Stimulated activated CD4-positive, alpha-beta T cell treated with anti-CD3 and anti-CD28 coated beads, Interleukin-4, amount 100 ng/mL, for 24 hours (primary cell): ENCODE measurements around the gene COL15A1.
"Not testable (repeated sequence)": the region's sequence is repeated elsewhere in the genome, so short reads cannot be mapped to it uniquely, and the experiment has no call there.

Source experiments
- DNase-seq: peaks from one replicate; pipeline ENCODE4 v3.0.0-alpha.2; 2020

COL15A1 gene

GRCh38 chr9:98995971-98996504 is 52.3 kb downstream of the COL15A1 start:
- no peak for DNase-seq

- no peak for DNase-seq
These were observed 53.9 kb downstream of the COL15A1 start for GRCh38 chr9:98997604-98998003.

GRCh38 chr9:98998441-98999151 is 54.9 kb downstream of the COL15A1 start:
- DNase-seq, result peak; percentile 63

GRCh38 chr9:98999152-98999525 is 55.4 kb downstream of the COL15A1 start:
- DNase-seq, result no peak

- peak; percentile 58 for DNase-seq
These were observed 57.0 kb downstream of the COL15A1 start for GRCh38 chr9:99000476-99001395.

GRCh38 chr9:99001892-99002291 is 58.2 kb downstream of the COL15A1 start:
- DNase-seq, result no peak

GRCh38 chr9:99002706-99003105 is 59.0 kb downstream of the COL15A1 start:
- no peak for DNase-seq

GRCh38 chr9:99003308-99003707 is 59.6 kb downstream of the COL15A1 start:
- no peak for DNase-seq

GRCh38 chr9:99004115-99004514 is 60.4 kb downstream of the COL15A1 start:
- no peak for DNase-seq

- no peak for DNase-seq
These were observed 61.2 kb downstream of the COL15A1 start for GRCh38 chr9:99004717-99005460.

- no peak for DNase-seq
These were observed 61.9 kb downstream of the COL15A1 start for GRCh38 chr9:99005651-99006050.

- no peak for DNase-seq
These were observed 62.8 kb downstream of the COL15A1 start for GRCh38 chr9:99006511-99006910.

GRCh38 chr9:99006979-99007378 is 63.3 kb downstream of the COL15A1 start:
- no peak for DNase-seq

- DNase-seq, result no peak
These were observed 64.5 kb downstream of the COL15A1 start for GRCh38 chr9:99008203-99008602.

- DNase-seq, result not testable (repeated sequence)
These were observed 66.7 kb downstream of the COL15A1 start for GRCh38 chr9:99010393-99010792.

GRCh38 chr9:99011161-99011709 is 67.5 kb downstream of the COL15A1 start:
- DNase-seq, result no peak

- DNase-seq, result peak; percentile 11
These were observed 69.3 kb downstream of the COL15A1 start for GRCh38 chr9:99012957-99013512.

GRCh38 chr9:99013550-99013949 is 69.8 kb downstream of the COL15A1 start:
- DNase-seq, result no peak

- no peak for DNase-seq
These were observed 71.7 kb downstream of the COL15A1 start for GRCh38 chr9:99015448-99015847.

- no peak for DNase-seq
These were observed 72.2 kb downstream of the COL15A1 start for GRCh38 chr9:99015890-99016289.

- DNase-seq, result no peak
These were observed 73.1 kb downstream of the COL15A1 start for GRCh38 chr9:99016681-99017387.

- DNase-seq, result no peak
These were observed 74.9 kb downstream of the COL15A1 start for GRCh38 chr9:99018653-99019052.
